ENCODE measurements around the gene P2RX1. TPM values are rescaled to one million over a fixed set of nuclear protein-coding genes. Genes with fewer than 3 reads are reported as not detected.

P2RX1 gene
- total RNA-seq, 1 donor from 2014 or later, result 0.19 TPM

GRCh38 chr17:3852561-3852960, 63.7 kb downstream of the P2RX1 start:
- Mint-ChIP-seq H3K9me3 (ENCODE audit: low read depth) (peaks cover 4% of the 10 kb centered on the region), H3K27ac (peak overlapping the region; percentile 67), H3K27me3 (peaks cover 11% of the 10 kb centered on the region), H3K36me3 (ENCODE audit: insufficient read depth) (no peaks in the 10 kb centered on the region), H3K4me3 (ENCODE audit: low read depth) (no peak overlapping the region), H3K4me1 (ENCODE audit: low read depth) (peaks cover 3% of the 10 kb centered on the region)
- no peak for TF ChIP-seq CTCF (IDR thresholded peaks at IDR 0.05; ENCODE audit: unreplicated experiment)
- no peak for DNase-seq (ENCODE audit: low spot score, unreplicated experiment)

DNA sequence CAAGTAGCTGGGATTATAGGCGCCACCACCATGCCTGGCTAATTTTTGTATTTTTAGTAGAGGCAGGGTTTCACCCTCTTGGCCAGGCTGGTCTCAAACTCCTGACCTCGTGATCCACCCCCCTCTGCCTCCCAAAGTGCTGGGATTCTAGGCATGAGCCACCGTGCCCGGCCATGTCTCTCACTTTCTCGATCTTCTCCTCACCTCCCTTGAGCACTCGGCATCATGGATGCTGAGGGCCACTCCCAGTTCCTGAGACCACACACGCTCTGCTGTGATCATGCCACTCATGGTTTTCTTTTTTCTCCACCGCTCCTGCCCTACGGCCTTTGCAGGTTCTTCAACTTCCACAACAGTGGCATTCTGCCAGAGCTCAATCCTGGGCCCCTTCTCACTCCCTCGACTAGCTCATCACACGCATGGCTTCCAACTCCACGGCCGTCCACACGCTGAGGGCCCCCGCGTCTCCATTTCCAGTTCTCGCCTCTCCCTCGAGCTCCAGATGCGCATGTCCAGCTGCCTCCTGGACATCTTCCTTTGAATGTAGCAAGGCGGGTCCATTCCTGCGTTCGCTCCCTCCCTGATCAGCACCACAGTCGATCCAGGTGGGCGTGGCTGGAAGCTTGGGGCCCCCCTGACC, 64.7 kb downstream of the P2RX1 start:
- H3K9me3 Mint-ChIP-seq (ENCODE audit: low read depth), result peaks cover 4% of the 10 kb centered on the region
- TF ChIP-seq CTCF (IDR thresholded peaks at IDR 0.05; ENCODE audit: unreplicated experiment), result no peak
- no peak overlapping the region for H3K4me3 Mint-ChIP-seq (ENCODE audit: low read depth)
- H3K4me1 Mint-ChIP-seq (ENCODE audit: low read depth), result peaks cover 3% of the 10 kb centered on the region
- peaks cover 11% of the 10 kb centered on the region for H3K27me3 Mint-ChIP-seq
- H3K27ac Mint-ChIP-seq, result no peak overlapping the region
- no peaks in the 10 kb centered on the region for H3K36me3 Mint-ChIP-seq (ENCODE audit: insufficient read depth)
- DNase-seq (ENCODE audit: low spot score, unreplicated experiment), result no peak

DNA sequence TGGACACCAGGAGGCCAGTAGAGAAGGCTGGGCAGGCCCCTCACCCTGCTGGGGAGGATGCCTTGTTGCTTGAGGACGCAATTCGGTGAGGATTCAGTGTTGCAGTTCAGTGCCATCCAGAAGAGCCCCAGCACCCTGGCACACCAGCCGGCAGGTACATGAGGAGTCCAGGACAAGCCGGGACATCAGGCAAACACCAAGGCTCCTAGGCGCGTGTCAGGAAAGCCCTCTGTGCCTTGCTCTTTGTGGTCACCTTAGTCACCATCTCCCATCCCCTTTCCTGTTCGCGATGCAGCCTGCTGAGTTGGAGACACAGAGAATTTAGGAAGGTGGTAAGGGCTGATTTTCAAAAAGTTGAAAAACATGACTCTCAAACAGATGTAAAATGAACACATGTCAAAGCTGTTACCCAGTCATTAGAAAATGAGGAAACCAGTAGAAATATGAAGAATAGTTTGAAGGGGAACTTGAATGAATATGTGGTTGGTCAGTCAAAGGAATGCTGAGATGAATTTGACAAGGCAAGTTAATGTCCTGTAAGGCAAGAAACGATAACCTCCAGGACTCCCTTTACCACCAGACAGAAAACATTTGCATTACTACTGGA, 67.9 kb downstream of the P2RX1 start:
- no peak for TF ChIP-seq CTCF (IDR thresholded peaks at IDR 0.05; ENCODE audit: unreplicated experiment)
- Mint-ChIP-seq H3K4me1 (ENCODE audit: low read depth) (peaks cover 11% of the 10 kb centered on the region), H3K27ac (no peak overlapping the region), H3K27me3 (peaks cover 11% of the 10 kb centered on the region), H3K9me3 (ENCODE audit: low read depth) (no peaks in the 10 kb centered on the region), H3K4me3 (ENCODE audit: low read depth) (no peak overlapping the region), H3K36me3 (ENCODE audit: insufficient read depth) (peaks cover 7% of the 10 kb centered on the region)
- no peak for DNase-seq (ENCODE audit: low spot score, unreplicated experiment)

GRCh38 chr17:3847165-3847670, 69.0 kb downstream of the P2RX1 start:
- Mint-ChIP-seq H3K4me3 (ENCODE audit: low read depth) (no peak overlapping the region), H3K27me3 (peaks cover 11% of the 10 kb centered on the region), H3K4me1 (ENCODE audit: low read depth) (peaks cover 11% of the 10 kb centered on the region), H3K9me3 (ENCODE audit: low read depth) (no peaks in the 10 kb centered on the region), H3K27ac (peak overlapping the region; percentile 50), H3K36me3 (ENCODE audit: insufficient read depth) (peaks cover 7% of the 10 kb centered on the region)
- no peak for DNase-seq (ENCODE audit: low spot score, unreplicated experiment)
- no peak for TF ChIP-seq CTCF (IDR thresholded peaks at IDR 0.05; ENCODE audit: unreplicated experiment)

Other genes with a start within 250 kb of the P2RX1 start
- 81.3 and 93.8 TPM in 2 replicates for gene TAX1BP3, start 247.9 kb downstream of the P2RX1 start, total RNA-seq
- gene EMC6, start 247.7 kb downstream of the P2RX1 start, total RNA-seq, result 40.0 and 42.8 TPM in 2 replicates
- 0.89 and 0.95 TPM in 2 replicates for gene P2RX5, start 220.3 kb downstream of the P2RX1 start, total RNA-seq
- gene HASPIN, start 192.6 kb downstream of the P2RX1 start, total RNA-seq, result 8.5 and 8.6 TPM in 2 replicates
- 28.0 and 29.0 TPM in 2 replicates for gene ITGAE, start 115.3 kb downstream of the P2RX1 start, total RNA-seq
- 90.4 and 90.9 TPM in 2 replicates for gene NCBP3, start 70.2 kb downstream of the P2RX1 start, total RNA-seq
- 3.3 and 3.6 TPM in 2 replicates for gene CAMKK1, start 23.4 kb downstream of the P2RX1 start, total RNA-seq
- 54.0 and 59.2 TPM in 2 replicates for gene ATP2A3, start 48.0 kb upstream of the P2RX1 start, total RNA-seq
- 36.4 and 39.2 TPM in 2 replicates for gene ZZEF1, start 226.6 kb upstream of the P2RX1 start, total RNA-seq
- 10.7 and 13.0 TPM in 2 replicates for gene CYB5D2, start 226.7 kb upstream of the P2RX1 start, total RNA-seq

Data from progenitor cell of endocrine pancreas (in vitro differentiated cells).